HepG2 (cell line): ENCODE data around the gene ZNF771. TPM values are rescaled to one million over a fixed set of nuclear protein-coding genes. Genes with fewer than 3 reads are reported as not detected.

Source experiments
- ARHGAP35 ChIP-seq: sonication (generic); formaldehyde crosslinking; IDR thresholded peaks from 2 replicates; pipeline ENCODE4 v1.9.0; 2022; ENCODE audit warnings: mild to moderate bottlenecking, inconsistent platforms, moderate library complexity, missing genetic modification reagents, borderline replicate concordance
- ASH2L ChIP-seq: fragments of 300-600, 200-600 bp; sonication (generic); IDR thresholded peaks from 2 replicates; pipeline ENCODE4 v1.7.0; 2017; ENCODE audit warnings: low read depth, mild to moderate bottlenecking, moderate library complexity, mixed read lengths, low read length; ENCODE audit not compliant: insufficient read length
- ATF7-NPFF ChIP-seq: sonication (generic); formaldehyde crosslinking; IDR thresholded peaks from 2 replicates; pipeline ENCODE4 v1.8.1; 2023; ENCODE audit warnings: mild to moderate bottlenecking, low read depth, missing genetic modification reagents, moderate library complexity
- HES4 ChIP-seq: sonication (generic); formaldehyde crosslinking; IDR thresholded peaks from 2 replicates; pipeline ENCODE4 v1.9.0; 2021; ENCODE audit warnings: mild to moderate bottlenecking, missing genetic modification reagents, borderline replicate concordance
- HNRNPUL1 ChIP-seq: fragments of 200-400 bp; formaldehyde crosslinking; IDR thresholded peaks from 2 replicates; pipeline ENCODE4 v1.6.1; 2017; ENCODE audit warnings: low read depth, mild to moderate bottlenecking, low read length, moderate library complexity
- KDM4B ChIP-seq: sonication (generic); formaldehyde crosslinking; IDR thresholded peaks from 2 replicates; pipeline ENCODE4 v1.4.0; 2020; ENCODE audit warnings: missing genetic modification reagents
- MAF1 ChIP-seq: sonication (generic); formaldehyde crosslinking; IDR thresholded peaks from 2 replicates; pipeline ENCODE4 v1.5.0; 2020; ENCODE audit warnings: missing genetic modification reagents, borderline replicate concordance
- MEIS2 ChIP-seq: sonication (generic); formaldehyde crosslinking; IDR thresholded peaks from 2 replicates; pipeline ENCODE4 v1.9.0; 2021; ENCODE audit warnings: mild to moderate bottlenecking, missing genetic modification reagents
- MXI1 ChIP-seq: IDR thresholded peaks from 3 replicates; pipeline ENCODE4 v1.6.1; 2012; ENCODE audit warnings: low read depth, low read length, inconsistent platforms, borderline replicate concordance
- REPIN1 ChIP-seq: sonication (generic); formaldehyde crosslinking; IDR thresholded peaks from 2 replicates; pipeline ENCODE4 v1.8.0; 2022; ENCODE audit warnings: missing genetic modification reagents, low read depth, mild to moderate bottlenecking, borderline replicate concordance
- SKI ChIP-seq: fragments of 450-650 bp; IDR thresholded peaks from one replicate; pipeline ENCODE4 v1.6.1; 2018; ENCODE audit warnings: mild to moderate bottlenecking; ENCODE audit not compliant: partially characterized antibody
- SOX13 ChIP-seq, 3 experiments: fragments of 450-650 bp in 1 of 3; sonication (generic) in 1 of 3; formaldehyde crosslinking in 1 of 3; IDR thresholded peaks in 2 of 3; conservative IDR thresholded peaks in 1 of 3; 2 replicates each; pipeline versions ENCODE4 v1.5.0 to v1.6.1; 2016 to 2020; ENCODE audit warnings: antibody characterized with exemption in 1 of 3, mild to moderate bottlenecking in 1 of 3, missing compliant biosample characterization in 1 of 3, missing genetic modification reagents in 1 of 3, moderate library complexity in 1 of 3
- SP2 ChIP-seq: sonication (generic); formaldehyde crosslinking; IDR thresholded peaks from 2 replicates; pipeline ENCODE4 v1.5.1; 2020; ENCODE audit warnings: mild to moderate bottlenecking, missing genetic modification reagents
- U2AF1 ChIP-seq: fragments of 200-400 bp; formaldehyde crosslinking; optimal IDR thresholded peaks from 2 replicates; pipeline ENCODE3; 2017; ENCODE audit warnings: mild to moderate bottlenecking, low read depth, low read length
- ZFP62 ChIP-seq: sonication (generic); formaldehyde crosslinking; IDR thresholded peaks from 2 replicates; pipeline ENCODE4 v1.4.0; 2020; ENCODE audit warnings: missing genetic modification reagents
- ZNF12 ChIP-seq: sonication (generic); formaldehyde crosslinking; IDR thresholded peaks from 2 replicates; pipeline ENCODE4 v1.5.0; 2020; ENCODE audit warnings: missing genetic modification reagents
- ZNF264 ChIP-seq: sonication (generic); formaldehyde crosslinking; IDR thresholded peaks from 2 replicates; pipeline ENCODE4 v1.4.0; 2020; ENCODE audit warnings: missing genetic modification reagents
- ZNF274 ChIP-seq: sonication (generic); formaldehyde crosslinking; IDR thresholded peaks from 2 replicates; pipeline ENCODE4 v1.5.1; 2020; ENCODE audit warnings: mild to moderate bottlenecking, missing genetic modification reagents
- ZNF432 ChIP-seq: sonication (generic); formaldehyde crosslinking; IDR thresholded peaks from 2 replicates; pipeline ENCODE4 v1.5.0; 2020; ENCODE audit warnings: missing genetic modification reagents, mild to moderate bottlenecking, borderline replicate concordance
- ZNF556 ChIP-seq: sonication (generic); formaldehyde crosslinking; IDR thresholded peaks from 2 replicates; pipeline ENCODE4 v1.4.0; 2020; ENCODE audit warnings: mild to moderate bottlenecking, missing genetic modification reagents, borderline replicate concordance
- ZNF557 ChIP-seq: sonication (generic); formaldehyde crosslinking; IDR thresholded peaks from 2 replicates; pipeline ENCODE4 v1.4.0; 2020; ENCODE audit warnings: missing genetic modification reagents
- ZNF660 ChIP-seq: sonication (generic); formaldehyde crosslinking; IDR thresholded peaks from 2 replicates; pipeline ENCODE4 v1.5.1; 2020; ENCODE audit warnings: mild to moderate bottlenecking, low read depth, missing genetic modification reagents, borderline replicate concordance
- ZNF7 ChIP-seq: IDR thresholded peaks from 2 replicates; pipeline ENCODE4 v1.6.1; 2016; ENCODE audit warnings: missing biosample characterization, missing genetic modification reagents
- polyA plus RNA-seq, 8 experiments: library from polyadenylated mRNA; depleted of rRNA in 3 of 8; stranded (reverse) in 7 of 8; unstranded in 1 of 8; fragments of >200 nt; fragmentation: Illumina TruSeq in 4 of 8; extraction: Trizol in 4 of 8; gene quantifications; 2 replicates each; pipeline versions ENCODE4 v1.2.1 to v1.2.3, GENCODE V29; 2011 to 2016; ENCODE audit warnings: low read depth in 4 of 8, missing spikeins in 1 of 8, mixed read lengths in 1 of 8; ENCODE audit not compliant: insufficient read depth in 1 of 8
- total RNA-seq, 5 experiments: library from RNA; depleted of rRNA; stranded (reverse); fragments of >200 nt; fragmentation: Illumina TruSeq; extraction: Trizol; gene quantifications; 2 replicates each; pipeline ENCODE4 v1.2.3, GENCODE V29; 2016; ENCODE audit warnings: low read depth in 1 of 5
- TF ChIP-seq, protein P1 (sequence below): sonication (generic); formaldehyde crosslinking; IDR thresholded peaks from 2 replicates; pipeline ENCODE4 v1.4.0; 2020; ENCODE audit warnings: missing genetic modification reagents, mild to moderate bottlenecking, borderline replicate concordance
- TF ChIP-seq, protein P2 (sequence below): sonication (generic); formaldehyde crosslinking; IDR thresholded peaks from 2 replicates; pipeline ENCODE4 v1.8.1; 2023; ENCODE audit warnings: mild to moderate bottlenecking, missing genetic modification reagents
- TF ChIP-seq, protein P3 (sequence below): sonication (generic); formaldehyde crosslinking; IDR thresholded peaks from 2 replicates; pipeline ENCODE4 v1.5.0; 2020; ENCODE audit warnings: mild to moderate bottlenecking, missing genetic modification reagents

Gene ZNF771
- total and polyA plus RNA-seq, 2 of the 13 experiments (the other 11 are each of a cell fraction or from before 2014, with no cell fraction given), result 5.0 to 11.8 TPM

DNA sequence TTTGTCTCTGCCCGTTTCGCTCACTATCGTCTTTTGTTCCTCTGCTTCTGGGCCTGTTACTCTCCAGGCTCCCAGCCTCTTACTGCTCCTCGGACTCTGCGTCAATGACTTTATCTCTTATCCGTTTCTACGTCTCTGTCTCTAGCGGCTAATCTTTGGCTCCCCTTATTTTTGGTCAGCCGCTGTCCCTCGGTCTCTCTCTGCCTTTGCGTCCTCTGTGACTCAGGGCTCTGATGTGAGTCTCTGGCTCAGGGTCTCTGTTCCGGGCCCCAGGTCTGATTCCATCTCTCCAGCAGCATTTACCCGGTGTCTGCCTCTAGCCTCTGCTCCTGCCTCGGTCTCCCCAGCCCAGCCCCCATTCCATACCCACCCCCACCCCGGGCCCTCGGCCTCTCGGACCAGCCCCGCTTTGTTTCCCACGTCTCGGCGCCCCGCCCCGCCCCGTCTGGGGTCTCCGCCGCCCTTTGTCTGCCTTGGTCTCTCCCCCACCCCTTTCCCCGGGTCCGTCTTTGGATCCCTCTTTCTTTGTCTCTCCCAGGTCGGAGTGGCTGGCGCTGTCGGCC is 12.7 kb upstream of the ZNF771 start (continued):
- no peak for TF ChIP-seq MXI1
- TF ChIP-seq SKI, result no peak
- TF ChIP-seq, protein P1, sequence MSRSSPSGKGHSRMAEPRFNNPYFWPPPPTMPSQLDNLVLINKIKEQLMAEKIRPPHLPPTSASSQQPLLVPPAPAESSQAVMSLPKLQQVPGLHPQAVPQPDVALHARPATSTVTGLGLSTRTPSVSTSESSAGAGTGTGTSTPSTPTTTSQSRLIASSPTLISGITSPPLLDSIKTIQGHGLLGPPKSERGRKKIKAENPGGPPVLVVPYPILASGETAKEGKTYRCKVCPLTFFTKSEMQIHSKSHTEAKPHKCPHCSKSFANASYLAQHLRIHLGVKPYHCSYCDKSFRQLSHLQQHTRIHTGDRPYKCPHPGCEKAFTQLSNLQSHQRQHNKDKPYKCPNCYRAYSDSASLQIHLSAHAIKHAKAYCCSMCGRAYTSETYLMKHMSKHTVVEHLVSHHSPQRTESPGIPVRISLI (CRISPR knock-in tag), result no peak
- TF ChIP-seq MAF1 (CRISPR knock-in tag), result no peak
- peak; percentile 65; the same call in 1 of the 2 replicates for TF ChIP-seq ZNF274
- no peak for TF ChIP-seq SP2 (CRISPR knock-in tag)
- TF ChIP-seq MEIS2 (CRISPR knock-in tag), result no peak
- TF ChIP-seq ATF7-NPFF, result no peak
- no peak for TF ChIP-seq HNRNPUL1
- TF ChIP-seq ASH2L, result peak; percentile 18
- TF ChIP-seq, protein P2, sequence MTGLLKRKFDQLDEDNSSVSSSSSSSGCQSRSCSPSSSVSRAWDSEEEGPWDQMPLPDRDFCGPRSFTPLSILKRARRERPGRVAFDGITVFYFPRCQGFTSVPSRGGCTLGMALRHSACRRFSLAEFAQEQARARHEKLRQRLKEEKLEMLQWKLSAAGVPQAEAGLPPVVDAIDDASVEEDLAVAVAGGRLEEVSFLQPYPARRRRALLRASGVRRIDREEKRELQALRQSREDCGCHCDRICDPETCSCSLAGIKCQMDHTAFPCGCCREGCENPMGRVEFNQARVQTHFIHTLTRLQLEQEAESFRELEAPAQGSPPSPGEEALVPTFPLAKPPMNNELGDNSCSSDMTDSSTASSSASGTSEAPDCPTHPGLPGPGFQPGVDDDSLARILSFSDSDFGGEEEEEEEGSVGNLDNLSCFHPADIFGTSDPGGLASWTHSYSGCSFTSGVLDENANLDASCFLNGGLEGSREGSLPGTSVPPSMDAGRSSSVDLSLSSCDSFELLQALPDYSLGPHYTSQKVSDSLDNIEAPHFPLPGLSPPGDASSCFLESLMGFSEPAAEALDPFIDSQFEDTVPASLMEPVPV, result no peak
- no peak for TF ChIP-seq ZFP62 (CRISPR knock-in tag)
- TF ChIP-seq U2AF1, result no peak
- no peak for TF ChIP-seq KDM4B (CRISPR knock-in tag)
- TF ChIP-seq ZNF556 (CRISPR knock-in tag), result no peak
- TF ChIP-seq, protein P3, sequence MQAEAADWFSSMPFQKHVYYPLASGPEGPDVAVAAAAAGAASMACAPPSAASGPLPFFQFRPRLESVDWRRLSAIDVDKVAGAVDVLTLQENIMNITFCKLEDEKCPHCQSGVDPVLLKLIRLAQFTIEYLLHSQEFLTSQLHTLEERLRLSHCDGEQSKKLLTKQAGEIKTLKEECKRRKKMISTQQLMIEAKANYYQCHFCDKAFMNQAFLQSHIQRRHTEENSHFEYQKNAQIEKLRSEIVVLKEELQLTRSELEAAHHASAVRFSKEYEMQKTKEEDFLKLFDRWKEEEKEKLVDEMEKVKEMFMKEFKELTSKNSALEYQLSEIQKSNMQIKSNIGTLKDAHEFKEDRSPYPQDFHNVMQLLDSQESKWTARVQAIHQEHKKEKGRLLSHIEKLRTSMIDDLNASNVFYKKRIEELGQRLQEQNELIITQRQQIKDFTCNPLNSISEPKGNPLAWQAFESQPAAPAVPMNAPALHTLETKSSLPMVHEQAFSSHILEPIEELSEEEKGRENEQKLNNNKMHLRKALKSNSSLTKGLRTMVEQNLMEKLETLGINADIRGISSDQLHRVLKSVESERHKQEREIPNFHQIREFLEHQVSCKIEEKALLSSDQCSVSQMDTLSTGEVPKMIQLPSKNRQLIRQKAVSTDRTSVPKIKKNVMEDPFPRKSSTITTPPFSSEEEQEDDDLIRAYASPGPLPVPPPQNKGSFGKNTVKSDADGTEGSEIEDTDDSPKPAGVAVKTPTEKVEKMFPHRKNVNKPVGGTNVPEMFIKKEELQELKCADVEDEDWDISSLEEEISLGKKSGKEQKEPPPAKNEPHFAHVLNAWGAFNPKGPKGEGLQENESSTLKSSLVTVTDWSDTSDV, result no peak
- TF ChIP-seq ZNF12 (CRISPR knock-in tag), result no peak
- TF ChIP-seq HES4, result no peak
- no peak for TF ChIP-seq ZNF660 (CRISPR knock-in tag)
- TF ChIP-seq ZNF264, result 0 out of 2 replicates have a peak, but pooled peaks have one; percentile 15
- no peak for TF ChIP-seq REPIN1 (CRISPR knock-in tag)
- 0 out of 2 replicates have a peak, but pooled peaks have one; percentile 79 for TF ChIP-seq ZNF432 (CRISPR knock-in tag)
- no peak for TF ChIP-seq ARHGAP35 (CRISPR knock-in tag)
- no peak for TF ChIP-seq ZNF7 (CRISPR knock-in tag)
- no peak for TF ChIP-seq ZNF557 (CRISPR knock-in tag)
- no peak for TF ChIP-seq SOX13 (IDR thresholded peaks at IDR 0.05)
- peak in 1 of 2 experiments; percentile 23; a peak in 1 of 4 replicates for TF ChIP-seq SOX13 (CRISPR knock-in tag; conservative IDR thresholded peaks at IDR 0.05 in 1 of 2, IDR thresholded peaks at IDR 0.05 in 1 of 2)
